K562 (cell line): ENCODE measurements around the gene ACO2. TPM values are rescaled to one million over a fixed set of nuclear protein-coding genes. Genes with fewer than 3 reads are reported as not detected.

ENCODE experiments used
- ATAC-seq: fragments of 200-7000 bp; cut with Tn5 transposase; 3 replicates; pipeline ENCODE4 v1.9.1; 2020; ENCODE audit warnings: moderate library complexity
- BruUV-seq: library from RNA; stranded (reverse); fragments of 400-500 nt; replicated peaks from 2 replicates; lab custom pipeline; 2021; lab: Mats Ljungman, UMichigan
- CTCF ChIA-PET: fragments of 300-600 bp; formaldehyde crosslinking; extraction: SDS; loops from one replicate; lab custom pipeline; 2021; ENCODE audit warnings: low intra/inter-chr PET ratio; lab: Yijun Ruan, JAX
- POLR2A ChIA-PET: fragments of 300-600, 350-650 bp; sonication (Branson Sonifier 250); formaldehyde crosslinking; extraction: SDS; loops from one replicate; lab custom pipeline; 2021; ENCODE audit warnings: antibody characterized with exemption, inconsistent platforms; lab: Yijun Ruan, JAX
- DNase-seq, 4 experiments: peaks; one replicate each; pipeline versions ENCODE4 v3.0.0 to v3.0.0-alpha.2; 2011 to 2018; ENCODE audit warnings: low spot score in 3 of 4, mixed read lengths in 3 of 4; ENCODE audit errors: extremely low read depth in 1 of 4
- FAIRE-seq: peaks from 2 replicates; lab custom pipeline; 2011; peaks lifted over from hg19 to GRCh38; lab: Jason Lieb, UNC
- H2AFZ ChIP-seq: 2 replicates; pipeline ENCODE4 v1.6.0; 2011; ENCODE audit warnings: low read depth, low read length, control low read depth, inconsistent platforms
- H3K27ac ChIP-seq: fragments of 200-600 bp; 3 replicates; pipeline ENCODE4 v1.8.0; 2011; ENCODE audit warnings: low read depth, mild to moderate bottlenecking, control low read depth, inconsistent platforms, low read length, moderate library complexity, mixed read lengths; ENCODE audit errors: extremely low read depth
- H3K27me3 ChIP-seq, 2 experiments: fragments of 300-600 bp in 1 of 2; 2 replicates in 1 of 2; 3 replicates in 1 of 2; pipeline versions ENCODE4 v1.6.0 to v1.8.0; 2011; ENCODE audit warnings: inconsistent platforms in 2 of 2, low read length in 2 of 2, mild to moderate bottlenecking in 1 of 2, mixed read lengths in 1 of 2, moderate library complexity in 1 of 2; ENCODE audit not compliant: control insufficient read depth in 2 of 2, insufficient read depth in 2 of 2
- H3K36me3 ChIP-seq: fragments of 300-600 bp; 3 replicates; pipeline ENCODE4 v1.8.0; 2011; ENCODE audit warnings: mild to moderate bottlenecking, low read length, inconsistent platforms; ENCODE audit not compliant: control insufficient read depth, insufficient read depth
- H3K4me1 ChIP-seq, 2 experiments: fragments of 200-600 bp in 1 of 2; replicated peaks in 1 of 2; 2 replicates in 1 of 2; 3 replicates in 1 of 2; pipeline versions ENCODE4 v1.5.1 to v1.8.0; 2011; ENCODE audit warnings: inconsistent platforms in 2 of 2, low read length in 2 of 2, mild to moderate bottlenecking in 1 of 2, mixed read lengths in 1 of 2, moderate library complexity in 1 of 2; ENCODE audit not compliant: control insufficient read depth in 2 of 2, insufficient read depth in 2 of 2
- H3K4me2 ChIP-seq: 2 replicates; pipeline ENCODE4 v1.6.1; 2011; ENCODE audit warnings: low read length, control low read depth, inconsistent platforms, mixed read lengths; ENCODE audit not compliant: insufficient read depth
- H3K4me3 ChIP-seq: fragments of 200-600 bp; sonication (generic), shearing (Covaris generic); 2 replicates; pipeline ENCODE4 v1.5.1; 2016; ENCODE audit warnings: control low read depth, inconsistent platforms
- H3K79me2 ChIP-seq: fragments of 200-600 bp; 3 replicates; pipeline ENCODE4 v1.8.0; 2011; ENCODE audit warnings: low read length, inconsistent platforms; ENCODE audit not compliant: control insufficient read depth, insufficient read depth
- H3K9ac ChIP-seq, 2 experiments: 2 replicates each; pipeline versions ENCODE4 v1.6.0 to v1.6.1; 2011; ENCODE audit warnings: low read depth in 2 of 2, low read length in 2 of 2, control low read depth in 1 of 2, inconsistent platforms in 1 of 2, mild to moderate bottlenecking in 1 of 2, mixed read lengths in 1 of 2; ENCODE audit not compliant: insufficient read depth in 1 of 2
- H3K9me1 ChIP-seq: one replicate; pipeline ENCODE4 v1.6.0; 2011; ENCODE audit warnings: inconsistent platforms, mild to moderate bottlenecking, low read length, moderate library complexity; ENCODE audit not compliant: control insufficient read depth, insufficient read depth
- H3K9me3 ChIP-seq: replicated peaks from 2 replicates; pipeline ENCODE4 v1.5.1; 2011; ENCODE audit warnings: low read depth, low read length, inconsistent platforms; ENCODE audit not compliant: control insufficient read depth, insufficient read depth
- H4K20me1 ChIP-seq: replicated peaks from 2 replicates; pipeline ENCODE4 v1.6.1; 2011; ENCODE audit warnings: low read length, inconsistent platforms, mixed read lengths; ENCODE audit not compliant: control insufficient read depth, insufficient read depth
- GMEB1 ChIP-seq: fragments of 250-450 bp; sonication (Bioruptor Pico); IDR thresholded peaks from 2 replicates; pipeline ENCODE4 v1.4.0; 2020; ENCODE audit warnings: mild to moderate bottlenecking
- MCM3 ChIP-seq: fragments of 450-650 bp; IDR thresholded peaks from 2 replicates; pipeline ENCODE4 v1.6.1; 2016
- NCOA6 ChIP-seq: fragments of 450-650 bp; IDR thresholded peaks from 2 replicates; pipeline ENCODE4 v1.6.1; 2017; ENCODE audit warnings: mild to moderate bottlenecking
- NR1H2 ChIP-seq: sonication (generic); formaldehyde crosslinking; IDR thresholded peaks from 2 replicates; pipeline ENCODE4 v1.4.0; 2020; ENCODE audit warnings: mild to moderate bottlenecking, missing genetic modification reagents
- SRSF3 ChIP-seq: fragments of 200-400 bp; formaldehyde crosslinking; IDR thresholded peaks from 2 replicates; pipeline ENCODE4 v1.6.1; 2016; ENCODE audit warnings: mild to moderate bottlenecking, low read length, moderate library complexity; ENCODE audit not compliant: insufficient read depth
- THRA ChIP-seq: fragments of 450-650 bp; IDR thresholded peaks from 2 replicates; pipeline ENCODE4 v1.6.1; 2017; ENCODE audit warnings: mild to moderate bottlenecking, moderate library complexity
- XRCC5 ChIP-seq: fragments of 200-400 bp; formaldehyde crosslinking; IDR thresholded peaks from 2 replicates; pipeline ENCODE4 v1.6.1; 2017; ENCODE audit warnings: low read depth, mild to moderate bottlenecking, low read length
- ZBED1 ChIP-seq: IDR thresholded peaks from 2 replicates; pipeline ENCODE4 v1.6.1; 2014
- ZNF395 ChIP-seq: fragments of 200-800 bp; sonication (Bioruptor generic); IDR thresholded peaks from 2 replicates; pipeline ENCODE4 v1.6.1; 2017; ENCODE audit warnings: missing genetic modification characterization, missing compliant biosample characterization
- ZSCAN29 ChIP-seq: fragments of 450-650 bp; IDR thresholded peaks from 2 replicates; pipeline ENCODE4 v1.6.1; 2017
- WGBS: fragments of 100-300 bp; shearing (Covaris generic); methylation state at CpG from one replicate; pipeline ENCODE4 v1.1.6; 2016; ENCODE audit warnings: low coverage, mixed read lengths; ENCODE audit not compliant: insufficient coverage; ENCODE audit errors: missing lambda C conversion rate; 5-methylcytosine and 5-hydroxymethylcytosine counted together
- in situ Hi-C: fragments of 300-500 bp; cut with MboI; formaldehyde crosslinking; loops from 4 replicates; pipeline ENCODE4 v1.15.0; 2018; ENCODE audit warnings: inconsistent platforms, mixed read lengths
- intact Hi-C: fragments of 100-400 bp; cut with micrococcal nuclease; formaldehyde crosslinking; loops from 2 replicates; pipeline ENCODE4 v1.14.2; 2022
- polyA plus RNA-seq, 8 experiments: library from polyadenylated mRNA; depleted of rRNA in 4 of 8; stranded (reverse) in 5 of 8; unstranded in 3 of 8; fragments of >200 nt; fragmentation: Nextera tagmentation in 2 of 8; fragmentation: Illumina TruSeq in 1 of 8; extraction: Ambion mirVana in 2 of 8; extraction: Trizol in 1 of 8; gene quantifications; 2 replicates each; pipeline versions ENCODE4 v1.2.1 to v1.2.3, GENCODE V29; 2011 to 2014; ENCODE audit warnings: inconsistent platforms in 1 of 8, missing spikeins in 1 of 8
- total RNA-seq, 7 experiments: library from RNA; depleted of rRNA in 6 of 7; stranded (reverse); fragments of >200 nt in 6 of 7; fragmentation: Illumina TruSeq in 2 of 7; extraction: Trizol in 2 of 7; gene quantifications; 2 replicates each; pipeline versions ENCODE4 v1.2.1 to v1.2.3, GENCODE V29; 2011 to 2021; ENCODE audit warnings: low replicate concordance in 1 of 7
- TF ChIP-seq, protein P1 (sequence below), 3 experiments: fragments of 200-800 bp in 1 of 3; fragments of 250-450 bp in 1 of 3; fragments of 450-650 bp in 1 of 3; sonication (Bioruptor Pico) in 1 of 3; sonication (Bioruptor generic) in 1 of 3; formaldehyde crosslinking in 1 of 3; IDR thresholded peaks; 2 replicates each; pipeline versions ENCODE4 v1.6.1 to v1.8.0; 2016 to 2022; ENCODE audit warnings: mild to moderate bottlenecking in 2 of 3, missing genetic modification characterization in 2 of 3, missing compliant biosample characterization in 1 of 3, moderate library complexity in 1 of 3

The ACO2 gene
- total and polyA plus RNA-seq, 9 of the 15 experiments (the other 6 are each of a cell fraction or from before 2014, with no cell fraction given): 16.2 to 119 (median 43.2) TPM

GRCh38 chr22:41568811-41569210 is 99.9 kb downstream of the ACO2 start:
- in situ Hi-C loops: no loop called here
- Histone ChIP-seq H3K9ac (peak overlapping the region in 1 of 2 experiments; percentile 64; a peak in 1 of 4 replicates), H3K4me1 (peaks cover 14 to 36% of the 10 kb centered on the region in 2 experiments; a peak in 4 of 5 replicates), H3K36me3 (no peaks in the 10 kb centered on the region), H3K4me2 (no peak overlapping the region), H3K79me2 (no peaks in the 10 kb centered on the region), H3K4me3 (no peak overlapping the region), H3K27ac (no peak overlapping the region), H4K20me1 (no peaks in the 10 kb centered on the region), H2AFZ (no peak overlapping the region), H3K9me1 (no peaks in the 10 kb centered on the region), H3K27me3 (no peaks in the 10 kb centered on the region), H3K9me3 (no peaks in the 10 kb centered on the region)
- ATAC-seq: no peak
- 46% methylated on average over 5 of the region's 7 CpGs for WGBS
- no peak for FAIRE-seq
- intact Hi-C loops: no loop called here
- ChIA-PET POLR2A (interaction anchor here (0.6 kb wide), 1 partner anchor 10 kb away, joined by 3 read pairs; no protein-coding TSS in a partner anchor), CTCF (no interaction called here)
- DNase-seq: no peak
- BruUV-seq: no TSS peak
- TF ChIP-seq, protein P1, sequence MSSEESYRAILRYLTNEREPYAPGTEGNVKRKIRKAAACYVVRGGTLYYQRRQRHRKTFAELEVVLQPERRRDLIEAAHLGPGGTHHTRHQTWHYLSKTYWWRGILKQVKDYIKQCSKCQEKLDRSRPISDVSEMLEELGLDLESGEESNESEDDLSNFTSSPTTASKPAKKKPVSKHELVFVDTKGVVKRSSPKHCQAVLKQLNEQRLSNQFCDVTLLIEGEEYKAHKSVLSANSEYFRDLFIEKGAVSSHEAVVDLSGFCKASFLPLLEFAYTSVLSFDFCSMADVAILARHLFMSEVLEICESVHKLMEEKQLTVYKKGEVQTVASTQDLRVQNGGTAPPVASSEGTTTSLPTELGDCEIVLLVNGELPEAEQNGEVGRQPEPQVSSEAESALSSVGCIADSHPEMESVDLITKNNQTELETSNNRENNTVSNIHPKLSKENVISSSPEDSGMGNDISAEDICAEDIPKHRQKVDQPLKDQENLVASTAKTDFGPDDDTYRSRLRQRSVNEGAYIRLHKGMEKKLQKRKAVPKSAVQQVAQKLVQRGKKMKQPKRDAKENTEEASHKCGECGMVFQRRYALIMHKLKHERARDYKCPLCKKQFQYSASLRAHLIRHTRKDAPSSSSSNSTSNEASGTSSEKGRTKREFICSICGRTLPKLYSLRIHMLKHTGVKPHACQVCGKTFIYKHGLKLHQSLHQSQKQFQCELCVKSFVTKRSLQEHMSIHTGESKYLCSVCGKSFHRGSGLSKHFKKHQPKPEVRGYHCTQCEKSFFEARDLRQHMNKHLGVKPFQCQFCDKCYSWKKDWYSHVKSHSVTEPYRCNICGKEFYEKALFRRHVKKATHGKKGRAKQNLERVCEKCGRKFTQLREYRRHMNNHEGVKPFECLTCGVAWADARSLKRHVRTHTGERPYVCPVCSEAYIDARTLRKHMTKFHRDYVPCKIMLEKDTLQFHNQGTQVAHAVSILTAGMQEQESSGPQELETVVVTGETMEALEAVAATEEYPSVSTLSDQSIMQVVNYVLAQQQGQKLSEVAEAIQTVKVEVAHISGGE (CRISPR knock-in tag; IDR thresholded peaks at IDR 0.05): no peak
- TF ChIP-seq SRSF3 (no peak), GMEB1 (no peak), ZSCAN29 (no peak), THRA (no peak), XRCC5 (no peak), MCM3 (no peak), ZBED1 (no peak), NCOA6 (no peak), NR1H2 (CRISPR knock-in tag) (no peak), ZNF395 (CRISPR knock-in tag) (no peak)
